ENCODE measurements around the gene SPRY4.
"Not testable (repeated sequence)": the region's sequence is repeated elsewhere in the genome, so short reads cannot be mapped to it uniquely, and the experiment has no call there.

SPRY4 gene

DNA sequence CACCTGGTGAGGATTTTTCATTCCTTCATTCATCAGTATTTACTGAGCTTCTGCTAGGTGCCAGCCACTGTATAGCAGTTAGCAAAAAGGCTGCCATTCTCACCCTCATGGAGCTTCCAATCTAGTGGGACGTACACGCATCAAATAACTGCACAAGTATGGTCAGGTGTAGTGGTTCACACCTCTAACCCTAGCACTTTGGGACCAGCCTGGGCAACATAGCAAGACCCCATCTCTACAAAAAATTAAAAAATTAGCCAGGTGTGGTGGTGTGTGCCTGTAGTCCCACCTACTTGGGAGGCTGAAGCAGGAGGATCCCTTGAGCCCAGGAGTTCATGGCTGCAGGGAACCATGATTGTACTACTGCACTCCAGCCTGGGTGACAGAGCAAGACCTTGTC lies 8.9 kb upstream of the SPRY4 start:
- not testable (repeated sequence) for DNase-seq (ENCODE audit: low spot score)

DNA sequence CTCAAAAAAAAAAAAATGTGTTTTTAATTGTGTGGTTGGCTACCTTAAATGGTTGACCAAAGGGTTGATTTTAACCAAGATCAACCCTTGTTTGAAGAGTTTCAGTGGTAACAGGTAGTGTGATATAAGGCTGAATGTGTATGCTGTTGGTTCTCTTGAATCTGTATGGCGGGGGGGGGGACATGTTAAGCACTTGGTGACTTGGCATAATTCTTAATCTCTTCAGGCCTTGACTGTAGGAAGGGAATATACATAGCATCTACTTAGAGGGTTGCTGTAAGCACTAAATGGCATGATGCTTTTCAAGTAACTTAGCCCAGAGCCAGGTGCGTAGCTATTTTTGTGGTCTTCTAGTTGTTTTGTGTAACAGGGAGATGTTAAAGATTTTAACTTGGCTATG lies 5.6 kb upstream of the SPRY4 start:
- no peak for DNase-seq (ENCODE audit: low spot score)

DNA sequence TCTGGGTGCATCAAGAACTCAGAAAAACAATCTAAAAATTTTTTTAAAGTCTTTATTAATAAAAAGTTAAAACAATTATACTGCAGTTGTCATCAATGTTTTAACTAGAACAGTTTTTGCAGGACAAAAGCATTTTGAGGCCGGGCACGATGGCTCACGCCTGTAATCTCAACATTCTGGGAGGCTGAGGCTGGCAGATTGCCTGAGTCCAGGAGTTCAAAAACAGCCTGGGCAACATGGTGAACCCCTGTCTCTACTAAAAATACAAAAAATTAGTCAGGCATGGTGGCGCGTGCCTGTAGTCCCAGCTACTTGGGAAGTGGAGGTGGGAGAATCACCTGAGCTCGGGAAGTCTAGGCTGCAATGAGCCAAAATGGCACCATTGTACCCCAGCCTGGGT lies 5.2 kb upstream of the SPRY4 start:
- DNase-seq (ENCODE audit: low spot score) = no peak

DNA sequence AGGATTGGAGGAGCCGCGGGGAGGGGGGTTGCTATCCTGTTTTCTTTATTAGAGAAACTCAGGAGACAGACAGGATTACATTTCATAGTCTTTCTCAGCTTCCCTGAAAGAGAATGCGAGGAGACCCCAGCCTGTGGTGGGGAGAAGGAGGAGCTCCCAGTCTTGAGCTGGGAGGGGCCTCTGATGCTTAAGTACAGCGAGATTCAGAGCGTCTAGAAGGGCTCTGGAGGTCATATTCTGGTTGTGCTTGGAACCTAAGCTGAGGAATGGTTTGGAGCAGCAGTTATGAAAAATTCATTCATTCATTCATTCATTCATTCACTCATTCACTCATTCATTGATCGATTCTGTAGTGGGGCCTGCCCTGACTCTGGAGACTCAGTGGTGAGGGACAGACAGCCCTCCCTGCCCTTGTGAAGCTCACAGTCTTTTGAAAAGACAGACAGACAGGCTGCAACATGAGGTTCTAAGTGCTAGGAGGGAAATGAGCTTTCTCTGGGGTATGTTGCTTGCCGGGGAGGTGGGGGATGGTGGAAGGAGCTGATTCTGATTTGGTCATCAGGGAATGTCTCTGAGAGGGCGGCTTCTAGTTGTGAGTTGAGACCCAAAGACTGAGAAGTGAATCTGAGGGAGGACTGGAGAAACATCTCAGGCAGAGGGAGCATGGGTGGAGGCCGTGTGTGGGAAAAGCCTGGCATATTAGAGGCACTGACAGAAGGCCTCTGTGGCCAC lies 2.5 kb upstream of the SPRY4 start:
- DNase-seq (ENCODE audit: low spot score) = no peak

DNA sequence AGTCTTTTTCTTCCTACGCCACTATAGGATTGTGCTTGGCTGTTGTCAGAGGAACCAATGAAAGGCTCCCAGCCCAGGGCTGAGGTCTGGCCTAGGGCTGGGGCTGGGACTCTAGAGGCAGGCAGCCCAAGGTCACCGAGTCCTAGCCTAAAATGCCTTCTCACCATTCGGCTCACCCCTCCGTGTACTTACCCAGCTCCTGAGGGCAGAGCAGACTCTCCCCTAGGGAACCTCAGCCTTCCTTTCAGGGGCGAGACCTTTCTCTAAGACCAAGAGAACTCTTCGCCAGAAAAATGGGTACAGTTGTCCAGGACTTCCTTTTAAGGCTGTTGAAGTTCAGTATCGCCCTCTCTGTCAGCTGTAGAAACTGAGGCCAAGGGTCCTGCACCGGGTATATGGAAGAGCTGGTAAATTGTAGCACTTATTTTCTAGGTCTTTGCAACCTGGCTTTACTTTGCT lies 1.7 kb upstream of the SPRY4 start:
- no peak for DNase-seq (ENCODE audit: low spot score)

DNA sequence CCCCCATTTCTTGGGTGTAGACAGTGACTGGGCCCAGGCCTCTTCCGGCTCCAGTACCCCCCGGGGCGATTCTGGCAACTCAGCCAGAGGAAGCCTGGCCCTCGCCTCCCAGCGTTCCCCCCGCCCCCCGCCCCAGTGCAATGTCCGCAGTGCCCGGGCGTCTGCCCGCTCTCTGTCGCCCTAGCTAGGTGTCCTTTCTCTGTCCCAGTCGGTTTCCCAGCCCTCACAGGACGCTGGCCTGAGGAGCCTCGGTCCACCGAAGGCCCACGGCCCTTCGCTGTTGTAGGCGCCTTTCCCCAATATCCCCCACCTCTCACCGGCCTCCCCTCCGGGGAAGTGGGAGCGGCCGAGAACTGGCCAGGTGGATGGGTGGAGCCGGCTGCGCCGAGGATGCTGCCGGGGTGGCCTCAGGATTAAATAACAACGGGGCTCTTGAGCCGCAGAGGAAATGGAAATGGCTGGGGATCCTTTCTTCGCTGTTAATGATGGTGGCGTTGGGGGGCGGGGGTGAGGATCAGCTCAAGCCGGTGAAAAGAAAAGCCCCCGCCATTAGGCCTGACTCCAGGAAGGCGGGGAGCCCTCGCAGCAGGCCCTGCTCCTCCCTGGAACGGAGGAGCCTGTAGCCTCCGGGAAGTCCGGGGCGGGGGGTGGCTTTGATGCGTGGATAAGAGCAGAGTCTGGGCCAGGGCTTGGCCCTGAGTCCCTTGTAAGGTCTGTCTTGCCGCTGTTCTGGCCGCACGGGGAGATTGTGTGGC lies 1.1 kb upstream of the SPRY4 start:
- DNase-seq (ENCODE audit: low spot score) = peak; percentile 86

DNA sequence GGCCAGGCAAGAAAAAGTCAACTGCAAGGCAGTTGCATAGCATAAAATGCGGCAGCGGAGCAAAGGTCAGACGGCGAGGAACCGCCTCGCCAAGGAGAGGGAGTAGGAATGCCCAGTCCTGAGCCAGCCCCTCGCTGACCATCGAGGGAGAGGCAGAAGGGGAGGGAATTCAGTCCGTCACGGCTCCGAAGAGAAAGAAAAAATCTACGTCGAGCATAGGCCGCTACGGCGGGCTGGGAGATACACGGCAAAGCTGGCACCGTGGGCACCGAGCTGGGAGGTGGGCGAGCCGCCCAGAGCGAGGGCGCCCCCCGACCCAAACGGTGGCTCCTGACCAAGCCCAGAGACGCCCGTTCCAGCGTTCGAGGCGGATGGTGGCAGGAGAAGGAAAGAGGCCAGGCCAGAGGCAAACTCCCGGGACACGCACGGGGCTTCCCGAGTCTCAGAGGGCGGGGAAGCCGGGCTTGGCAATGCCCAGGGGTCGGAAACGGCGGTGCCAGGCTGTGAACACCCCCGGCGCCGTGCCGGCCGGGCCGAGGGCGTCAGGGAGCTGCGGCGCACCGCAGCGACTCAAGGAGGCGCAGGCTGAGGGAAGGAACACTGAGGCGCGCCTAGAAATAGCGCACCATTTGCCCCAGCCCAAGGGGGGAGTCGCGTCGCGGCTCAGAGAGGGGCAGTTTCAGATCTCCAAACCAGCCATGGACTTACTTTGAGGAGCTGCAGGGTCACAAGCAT lies 518 bp downstream of the SPRY4 start:
- peak; percentile 62 for DNase-seq (ENCODE audit: low spot score)

DNA sequence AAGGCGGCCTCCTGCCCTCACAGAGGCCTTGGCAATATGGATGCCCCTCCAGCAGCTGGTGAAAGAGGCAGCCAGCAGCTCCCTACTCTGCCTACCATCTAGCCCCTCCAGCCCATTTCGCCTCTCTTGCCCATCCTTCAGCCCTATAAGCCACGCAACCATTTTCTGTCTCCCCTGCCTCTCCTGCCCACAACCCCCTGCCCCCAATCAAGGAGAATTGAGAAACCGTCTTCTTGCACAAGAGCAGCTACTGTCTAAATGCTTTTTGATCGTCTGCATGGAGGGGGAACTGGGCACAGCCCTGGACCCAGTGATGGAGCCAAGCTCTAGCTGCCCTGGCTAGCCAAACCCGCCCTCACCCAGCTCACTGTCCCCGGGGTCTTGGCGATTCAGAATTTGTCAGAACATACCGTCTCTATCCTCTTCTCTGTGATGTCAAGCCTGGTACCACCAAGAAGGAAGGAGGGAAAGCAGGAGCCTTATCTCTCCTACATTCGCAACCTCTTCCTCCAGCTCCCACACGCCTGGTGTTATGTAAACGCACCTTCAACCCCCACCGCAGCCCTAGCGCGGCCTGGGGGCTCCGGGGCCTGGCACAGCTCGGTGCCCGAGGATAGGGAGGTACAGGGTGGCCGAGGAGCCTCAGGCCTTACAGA lies 1.2 kb downstream of the SPRY4 start:
- DNase-seq (ENCODE audit: low spot score) = no peak

DNA sequence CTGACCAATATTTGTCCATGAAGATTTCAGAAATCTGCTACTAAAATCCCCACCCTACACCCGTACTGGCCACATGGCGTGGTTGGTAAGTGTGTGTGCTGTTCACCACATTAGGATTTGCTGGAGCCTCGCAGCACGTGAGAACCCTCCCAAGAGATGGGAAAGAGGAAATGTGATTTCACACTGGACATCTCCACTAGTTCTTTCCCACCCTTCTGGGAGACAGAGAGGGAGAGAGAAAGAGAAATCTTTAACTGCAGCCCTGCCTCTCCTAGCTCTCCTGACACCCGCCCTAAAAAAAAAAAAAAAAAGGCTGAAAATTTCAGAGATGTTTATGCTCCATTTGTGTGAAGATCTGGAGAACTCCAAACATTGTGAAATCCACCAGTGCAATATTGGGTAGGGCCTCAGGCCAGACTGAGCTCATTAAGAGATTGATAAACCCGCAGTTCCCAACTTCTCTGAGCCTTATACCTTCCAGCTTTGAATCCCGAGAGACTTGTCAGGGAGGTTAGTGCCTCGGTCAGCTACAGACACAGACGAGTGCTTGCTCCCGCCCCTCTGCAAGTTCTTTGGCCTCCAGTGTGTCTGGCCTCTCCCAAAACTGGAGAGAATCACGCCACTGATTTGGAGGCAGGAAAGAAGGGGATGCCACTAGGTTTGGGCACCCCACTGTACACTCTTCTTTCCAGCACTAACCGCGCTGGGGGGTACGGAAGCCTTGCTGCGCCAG lies 1.9 kb downstream of the SPRY4 start:
- no peak for DNase-seq (ENCODE audit: low spot score)

DNA sequence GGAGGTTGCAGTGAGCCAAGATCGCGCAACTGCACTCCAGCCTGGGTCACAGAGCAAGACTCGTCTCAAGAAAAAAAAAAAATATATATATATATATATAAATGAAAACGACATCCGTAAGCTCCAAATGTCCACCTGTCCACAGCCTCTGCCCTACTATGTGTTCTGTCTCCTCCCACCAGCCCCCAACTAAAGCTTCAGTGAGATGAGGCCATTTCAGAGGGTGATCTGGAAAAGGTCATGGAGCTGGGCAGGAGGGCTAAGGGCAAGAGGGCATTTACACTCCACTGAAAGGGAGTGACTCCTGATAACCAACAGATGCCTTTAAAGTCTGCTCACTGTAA lies 2.4 kb downstream of the SPRY4 start:
- DNase-seq (ENCODE audit: low spot score) = no peak

DNA sequence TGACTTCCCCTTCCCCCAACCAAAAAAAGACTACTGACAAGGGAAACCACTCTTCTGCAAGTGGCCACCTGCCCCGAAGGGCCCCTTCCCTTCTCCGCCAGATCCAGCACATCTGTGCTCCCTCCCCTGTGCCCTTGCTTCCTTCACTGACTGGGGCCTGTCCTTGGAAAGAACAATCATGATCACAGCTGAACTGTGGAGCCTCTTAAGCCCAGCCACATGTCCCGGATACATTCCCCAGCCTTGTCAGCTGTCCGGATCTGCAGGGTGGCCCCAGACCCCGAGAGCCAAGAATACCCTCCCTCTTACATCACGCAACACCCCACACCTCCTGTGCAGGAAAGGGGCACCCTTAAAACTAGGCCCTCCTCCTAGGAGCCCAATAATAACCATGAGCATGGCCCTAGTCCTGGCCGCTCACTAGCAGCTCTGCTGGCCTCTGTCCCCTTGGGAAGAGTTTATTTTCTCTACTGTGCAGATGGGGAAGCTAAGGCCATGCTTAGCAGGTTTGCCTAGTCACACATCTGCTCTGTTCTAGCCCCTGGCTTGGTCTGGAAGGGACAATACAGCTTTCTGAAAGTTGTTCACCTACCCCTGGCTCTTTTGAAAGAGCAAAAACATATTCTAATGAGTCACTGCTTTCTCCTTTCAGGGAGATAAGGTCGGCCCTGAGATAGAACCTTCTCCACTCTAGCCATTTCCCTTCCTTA lies 3.8 kb downstream of the SPRY4 start:
- DNase-seq (ENCODE audit: low spot score) = no peak

DNA sequence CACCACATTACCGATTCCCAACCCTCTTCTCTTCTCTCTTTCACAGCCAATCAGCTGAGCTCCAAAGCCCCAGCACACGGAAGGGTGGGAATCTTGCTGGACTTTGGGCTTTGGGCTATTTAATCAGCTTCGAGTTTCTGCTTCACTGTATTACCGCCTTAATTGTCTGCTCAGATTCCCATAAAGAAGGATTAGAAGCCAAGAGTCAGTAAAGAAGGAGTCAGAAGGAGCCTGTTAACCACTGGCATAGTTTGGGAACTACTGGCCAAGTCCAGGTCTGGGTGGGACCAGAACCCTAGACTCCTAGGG lies 4.4 kb downstream of the SPRY4 start:
- no peak for DNase-seq (ENCODE audit: low spot score)

DNA sequence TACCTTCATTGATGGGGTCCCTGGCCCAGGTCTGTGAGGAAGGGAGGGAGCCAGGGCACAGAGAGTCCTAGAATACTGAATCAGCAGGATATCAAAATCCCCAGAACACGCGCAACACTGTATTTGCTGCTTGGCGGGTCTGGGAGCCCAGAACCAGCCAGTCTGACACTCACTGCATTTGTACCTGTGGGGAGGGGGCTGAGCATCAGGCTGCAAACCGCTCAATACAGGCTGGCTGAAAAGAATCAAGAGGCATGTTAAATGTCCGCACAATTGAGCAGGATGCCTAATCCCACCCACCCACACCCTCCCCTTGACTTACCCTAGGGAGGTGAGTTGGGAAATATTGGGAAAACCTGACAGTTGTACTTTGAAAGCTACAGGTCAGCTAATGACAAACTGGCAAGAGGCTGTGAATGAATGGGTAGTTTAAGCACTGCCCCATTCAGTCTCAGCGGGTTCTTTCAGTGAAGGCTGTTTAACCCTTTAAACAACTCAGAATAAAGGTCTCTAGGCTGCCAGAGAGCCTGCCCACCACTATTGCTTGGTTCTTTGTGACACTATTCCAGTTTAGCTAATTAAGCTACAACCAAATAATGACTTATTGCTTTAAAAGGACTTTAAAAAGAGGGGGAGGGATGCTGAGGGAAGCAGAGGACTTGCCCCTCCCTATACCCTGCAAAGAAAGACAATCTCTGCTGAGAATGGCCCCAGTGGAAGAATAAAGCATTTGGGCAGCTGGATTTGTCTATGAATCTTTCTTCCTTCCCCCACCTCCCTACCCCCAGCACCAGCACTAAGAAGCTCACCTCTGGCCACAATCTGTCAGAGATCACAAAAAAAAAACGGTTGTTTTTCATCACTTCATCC lies 5.0 kb downstream of the SPRY4 start:
- peak; percentile 57 for DNase-seq (ENCODE audit: low spot score)

DNA sequence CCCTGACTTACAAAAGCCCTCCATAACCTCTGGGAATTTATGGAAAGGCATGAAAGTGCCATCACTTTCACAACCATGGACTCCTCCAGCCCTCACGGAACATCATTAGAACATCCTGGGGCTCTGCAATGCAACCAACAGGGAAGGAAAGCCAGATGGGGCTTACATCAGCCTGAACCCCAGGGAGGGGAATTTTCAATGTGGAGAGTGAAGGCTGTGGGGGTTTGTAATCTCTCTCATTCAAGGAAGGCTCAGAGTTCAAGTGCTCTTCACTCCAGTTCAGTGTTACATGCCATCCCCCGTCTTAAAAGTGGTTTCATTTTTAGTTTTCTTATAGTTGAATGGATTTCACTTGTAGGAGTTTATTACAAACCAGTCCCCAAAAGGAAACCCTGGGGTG lies 5.7 kb downstream of the SPRY4 start:
- no peak for DNase-seq (ENCODE audit: low spot score)

DNA sequence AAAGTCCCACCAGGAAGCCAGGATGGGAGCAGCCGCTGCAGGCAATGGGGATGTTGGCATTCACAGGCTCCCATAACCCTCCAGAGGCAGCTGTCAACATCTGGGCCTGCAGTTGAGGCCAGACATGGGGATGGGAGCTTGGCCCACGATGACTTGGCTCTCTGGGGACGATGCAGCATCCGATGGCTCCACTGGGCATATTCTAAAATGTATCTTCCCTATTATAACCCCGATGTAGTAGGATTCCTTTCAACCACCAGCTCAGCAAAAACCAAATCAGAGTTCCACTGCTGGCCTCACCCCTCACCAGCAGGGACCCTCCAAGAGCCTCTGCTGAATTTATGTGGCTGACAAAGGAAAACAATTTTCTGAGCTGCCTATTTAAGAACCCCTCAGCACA lies 7.1 kb downstream of the SPRY4 start:
- no peak for DNase-seq (ENCODE audit: low spot score)

DNA sequence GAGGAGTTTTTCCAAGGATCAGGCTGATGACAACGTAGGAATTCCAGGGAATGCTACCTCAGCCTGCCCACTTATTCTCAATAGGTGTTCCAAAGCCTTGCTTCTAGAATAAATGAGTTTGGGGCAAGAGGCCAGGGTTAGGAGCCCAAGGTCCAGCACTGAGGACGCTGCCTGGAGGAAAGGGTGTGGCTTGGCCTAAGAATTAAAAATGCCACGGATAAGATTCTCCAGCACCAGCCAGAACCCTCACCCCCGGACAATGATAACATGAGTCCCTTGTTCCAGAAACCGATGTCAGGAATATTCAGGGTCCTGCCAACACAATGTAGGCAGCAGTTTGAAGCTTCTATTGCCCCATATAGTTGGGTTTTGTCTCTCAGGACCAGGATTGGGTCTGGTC lies 7.6 kb downstream of the SPRY4 start:
- no peak for DNase-seq (ENCODE audit: low spot score)

DNA sequence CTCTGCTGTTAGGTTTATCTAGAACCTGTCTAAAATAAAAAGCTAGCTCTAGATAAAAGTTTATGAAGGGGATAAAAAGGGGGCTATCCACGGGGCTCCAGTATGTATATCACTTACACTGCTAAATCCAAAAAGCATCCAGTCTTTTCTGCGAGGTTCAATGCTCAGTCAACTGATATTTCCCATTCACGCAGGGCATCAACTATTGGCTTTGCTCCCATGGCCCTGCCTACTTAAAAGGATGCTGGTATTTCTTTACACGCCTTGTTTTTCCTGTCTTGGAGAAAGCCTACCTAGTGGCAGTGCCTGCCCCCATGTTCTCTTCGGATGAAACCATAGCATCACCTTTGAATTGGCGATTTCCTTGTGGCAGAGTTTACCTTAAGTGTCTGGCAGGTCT lies 8.1 kb downstream of the SPRY4 start:
- no peak for DNase-seq (ENCODE audit: low spot score)

DNA sequence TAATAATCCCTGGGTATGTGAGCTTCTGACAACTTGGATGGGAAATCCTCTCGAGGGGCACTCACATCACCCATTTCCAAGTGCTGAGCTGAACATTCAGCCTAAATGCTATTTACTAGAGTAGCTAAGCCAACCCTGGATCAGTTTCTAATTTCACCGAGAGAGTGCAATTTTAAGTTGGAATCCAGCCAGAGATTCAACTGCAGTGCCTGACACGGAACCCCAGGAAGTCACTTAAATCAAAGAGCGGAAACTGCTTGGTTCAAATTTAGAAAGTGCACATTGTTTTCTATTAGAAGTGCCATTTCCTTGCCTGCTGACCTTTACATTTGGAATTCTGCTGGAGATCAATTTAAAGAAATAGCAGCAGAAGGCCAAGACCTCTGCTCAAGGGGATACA lies 8.8 kb downstream of the SPRY4 start:
- DNase-seq (ENCODE audit: low spot score) = no peak

DNA sequence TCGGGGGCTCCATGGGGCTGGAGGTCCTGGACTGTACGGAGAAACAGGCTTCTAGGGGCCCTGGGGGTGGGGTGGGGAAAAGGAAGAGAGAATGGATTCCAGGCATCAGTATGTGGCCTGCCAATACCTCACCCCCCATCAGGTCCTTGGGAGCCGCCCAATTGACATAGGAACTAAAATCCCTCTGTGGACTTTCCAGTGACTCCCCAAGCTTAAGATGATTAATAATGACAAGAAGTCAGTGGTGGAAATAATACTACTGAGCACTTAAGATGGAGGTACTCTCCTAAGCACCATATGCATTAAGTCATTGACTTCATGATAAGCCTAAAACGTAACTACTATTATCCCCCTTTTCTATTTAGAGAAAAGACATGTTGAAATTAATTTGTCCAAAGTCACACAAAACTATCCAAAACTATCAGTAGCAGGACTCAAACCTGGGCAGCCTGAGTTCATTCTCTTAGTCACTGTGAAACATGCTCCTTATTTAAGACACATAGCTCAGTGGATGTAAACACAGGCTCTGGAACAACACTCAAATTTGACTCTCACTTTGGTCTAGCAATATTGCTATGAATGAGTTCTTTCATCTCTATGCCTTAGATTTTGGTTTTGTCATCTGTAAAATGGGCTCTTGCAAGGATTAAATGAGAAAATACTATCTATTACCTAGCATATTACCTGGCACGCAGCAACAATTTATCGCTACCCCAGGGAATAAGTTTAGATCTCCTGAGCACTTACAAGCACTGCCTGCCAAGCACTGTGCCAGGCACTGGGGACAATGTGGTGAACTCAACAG lies 9.5 kb downstream of the SPRY4 start:
- no peak for DNase-seq (ENCODE audit: low spot score)

DNA sequence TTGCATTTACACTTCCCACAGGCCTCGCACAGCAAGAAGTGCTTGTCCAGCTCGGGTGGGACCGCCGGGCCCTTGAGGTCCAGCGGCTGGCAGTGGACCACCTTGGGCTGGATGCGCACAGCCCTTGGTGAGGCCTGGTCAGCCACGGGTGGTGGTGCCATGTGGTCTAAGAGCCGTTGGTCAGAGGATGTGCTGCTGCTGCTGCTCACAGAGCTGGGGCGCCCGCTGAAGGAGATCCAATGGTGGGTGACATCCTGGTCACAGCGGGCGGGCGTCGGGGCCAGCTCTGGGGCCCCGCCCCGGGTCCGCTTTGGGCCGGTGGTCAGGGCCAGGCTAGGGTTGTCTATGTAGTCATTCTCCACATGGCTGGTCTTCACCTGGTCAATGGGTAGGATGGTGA lies 10.2 kb downstream of the SPRY4 start:
- DNase-seq (ENCODE audit: low spot score) = no peak

All from ecto neural progenitor cell (in vitro differentiated cells).